ENCODE measurements around the gene AVPR2. TPM values are rescaled to one million over a fixed set of nuclear protein-coding genes. Genes with fewer than 3 reads are reported as not detected.

The AVPR2 gene
- total and polyA plus RNA-seq, 9 of the 15 experiments (the other 6 are each of a cell fraction or from before 2014, with no cell fraction given) = not detected

- POLR2A ChIA-PET = interaction anchor here (0.7 to 4.0 kb wide), 7 partner anchors 11 to 411 kb away, joined by 3 to 17 read pairs (median 3); partner anchors contain the start of gene HCFC1
Observed at GRCh38 chrX:153950127-153950526, 45.7 kb downstream of the AVPR2 start.

GRCh38 chrX:153951683-153952372 lies 47.4 kb downstream of the AVPR2 start:
- Histone ChIP-seq H3K4me2 (ENCODE audit: insufficient read depth, low read length) (no peak overlapping the region), H3K4me3 (no peak overlapping the region), H3K9me1 (ENCODE audit: control insufficient read depth, insufficient read depth, low read length) (no peaks in the 10 kb centered on the region), H3K4me1 (replicated peaks in 1 of 2; ENCODE audit: control insufficient read depth in 2 of 2, insufficient read depth in 2 of 2, low read length in 2 of 2) (peaks cover 2 to 61% of the 10 kb centered on the region in 2 experiments; a peak in 3 of 5 replicates), H3K27me3 (ENCODE audit: control insufficient read depth in 2 of 2, insufficient read depth in 2 of 2, low read length in 2 of 2) (no peaks in the 10 kb centered on the region), H3K79me2 (ENCODE audit: control insufficient read depth, insufficient read depth, low read length) (peaks cover 9% of the 10 kb centered on the region; the same call in 2 of the 3 replicates), H2AFZ (ENCODE audit: low read depth, low read length) (no peak overlapping the region), H3K9ac (ENCODE audit: insufficient read depth in 1 of 2, low read depth in 2 of 2, low read length in 2 of 2) (peak overlapping the region in 1 of 2 experiments; percentile 17; a peak in 1 of 4 replicates), H3K27ac (ENCODE audit: extremely low read depth, low read depth, low read length) (no peak overlapping the region), H3K36me3 (ENCODE audit: control insufficient read depth, insufficient read depth, low read length) (peaks cover 95% of the 10 kb centered on the region), H3K9me3 (replicated peaks; ENCODE audit: control insufficient read depth, insufficient read depth, low read depth, low read length) (no peaks in the 10 kb centered on the region), H4K20me1 (replicated peaks; ENCODE audit: control insufficient read depth, insufficient read depth, low read length) (no peaks in the 10 kb centered on the region)
- intact Hi-C loops (cut with micrococcal nuclease) = no loop called here
- CTCF ChIA-PET (ENCODE audit: low intra/inter-chr PET ratio) = interaction anchor here (1.3 kb wide), 1 partner anchor 412 kb away, joined by 7 read pairs; no protein-coding TSS in a partner anchor
- WGBS (ENCODE audit: insufficient coverage, low coverage, missing lambda C conversion rate) = 97% methylated on average over 15 of the region's 28 CpGs
- no peak for DNase-seq (ENCODE audit: extremely low read depth in 1 of 4, low spot score in 3 of 4)
- TF ChIP-seq RBFOX2 (IDR thresholded peaks at IDR 0.05; ENCODE audit: low read depth, low read length) (peak; percentile 36; the same call in 1 of the 2 replicates), DMBX1 (CRISPR knock-in tag; IDR thresholded peaks at IDR 0.05; ENCODE audit: borderline replicate concordance) (no peak), RBM22 (IDR thresholded peaks at IDR 0.05; ENCODE audit: low read depth, low read length, poor library complexity, severe bottlenecking) (peak; percentile 3), MAZ (CRISPR knock-in tag; conservative IDR thresholded peaks at IDR 0.05 in 1 of 2, IDR thresholded peaks at IDR 0.05 in 1 of 2) (no peak), ZMIZ1 (IDR thresholded peaks at IDR 0.05; ENCODE audit: low read depth in 2 of 2, low read length in 2 of 2) (no peak)
- TF ChIP-seq, protein P1, sequence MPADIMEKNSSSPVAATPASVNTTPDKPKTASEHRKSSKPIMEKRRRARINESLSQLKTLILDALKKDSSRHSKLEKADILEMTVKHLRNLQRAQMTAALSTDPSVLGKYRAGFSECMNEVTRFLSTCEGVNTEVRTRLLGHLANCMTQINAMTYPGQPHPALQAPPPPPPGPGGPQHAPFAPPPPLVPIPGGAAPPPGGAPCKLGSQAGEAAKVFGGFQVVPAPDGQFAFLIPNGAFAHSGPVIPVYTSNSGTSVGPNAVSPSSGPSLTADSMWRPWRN (IDR thresholded peaks at IDR 0.05; ENCODE audit: low read depth) = no peak
- no peak for ATAC-seq
- BruUV-seq (replicated peaks) = no TSS peak
- FAIRE-seq = no peak
- POLR2A ChIA-PET = interaction anchor here (0.6 to 4.0 kb wide), 5 partner anchors 15 to 348 kb away, joined by 3 to 17 read pairs (median 3); partner anchors contain the start of gene HCFC1
- in situ Hi-C loops (cut with MboI) = no loop called here

More at GRCh38 chrX:153950127-153950526, 45.7 kb downstream of the AVPR2 start:
- peaks cover 2 to 73% of the 10 kb centered on the region in 2 experiments; a peak in 3 of 5 replicates for H3K4me1 ChIP-seq (replicated peaks in 1 of 2; ENCODE audit: control insufficient read depth in 2 of 2, insufficient read depth in 2 of 2, low read length in 2 of 2)
- H4K20me1 ChIP-seq (replicated peaks; ENCODE audit: control insufficient read depth, insufficient read depth, low read length) = no peaks in the 10 kb centered on the region
- no peaks in the 10 kb centered on the region for H3K27me3 ChIP-seq (ENCODE audit: control insufficient read depth in 2 of 2, insufficient read depth in 2 of 2, low read length in 2 of 2)
- H3K9me1 ChIP-seq (ENCODE audit: control insufficient read depth, insufficient read depth, low read length) = no peaks in the 10 kb centered on the region
- no peak overlapping the region for H2AFZ ChIP-seq (ENCODE audit: low read depth, low read length)
- no TSS peak for BruUV-seq (replicated peaks)
- H3K79me2 ChIP-seq (ENCODE audit: control insufficient read depth, insufficient read depth, low read length) = peaks cover 9% of the 10 kb centered on the region; the same call in 2 of the 3 replicates
- CTCF ChIA-PET (ENCODE audit: low intra/inter-chr PET ratio) = no interaction called here
- 89% methylated on average over 17 of the region's 19 CpGs for WGBS (ENCODE audit: insufficient coverage, low coverage, missing lambda C conversion rate)
- H3K9ac ChIP-seq (ENCODE audit: insufficient read depth in 1 of 2, low read depth in 2 of 2, low read length in 2 of 2) = peak overlapping the region in 1 of 2 experiments; percentile 45; a peak in 1 of 4 replicates
- intact Hi-C loops (cut with micrococcal nuclease) = no loop called here
- H3K27ac ChIP-seq (ENCODE audit: extremely low read depth, low read depth, low read length) = no peak overlapping the region
- FAIRE-seq (no peak), ATAC-seq (no peak), DNase-seq (ENCODE audit: extremely low read depth in 1 of 4, low spot score in 3 of 4) (no peak)
- no peak overlapping the region for H3K4me3 ChIP-seq
- in situ Hi-C loops (cut with MboI) = no loop called here
- no peak overlapping the region for H3K4me2 ChIP-seq (ENCODE audit: insufficient read depth, low read length)
- TF ChIP-seq CREM (IDR thresholded peaks at IDR 0.05; ENCODE audit: low read depth) = no peak
- TF ChIP-seq ZNF75A (CRISPR knock-in tag; IDR thresholded peaks at IDR 0.05) = no peak
- TF ChIP-seq RBFOX2 (IDR thresholded peaks at IDR 0.05; ENCODE audit: low read depth, low read length) = peak; percentile 19; the same call in 1 of the 2 replicates
- no peaks in the 10 kb centered on the region for H3K9me3 ChIP-seq (replicated peaks; ENCODE audit: control insufficient read depth, insufficient read depth, low read depth, low read length)
- peaks cover 81% of the 10 kb centered on the region for H3K36me3 ChIP-seq (ENCODE audit: control insufficient read depth, insufficient read depth, low read length)

All from K562 (cell line).